ENCODE results near the gene LSM8.

DNA sequence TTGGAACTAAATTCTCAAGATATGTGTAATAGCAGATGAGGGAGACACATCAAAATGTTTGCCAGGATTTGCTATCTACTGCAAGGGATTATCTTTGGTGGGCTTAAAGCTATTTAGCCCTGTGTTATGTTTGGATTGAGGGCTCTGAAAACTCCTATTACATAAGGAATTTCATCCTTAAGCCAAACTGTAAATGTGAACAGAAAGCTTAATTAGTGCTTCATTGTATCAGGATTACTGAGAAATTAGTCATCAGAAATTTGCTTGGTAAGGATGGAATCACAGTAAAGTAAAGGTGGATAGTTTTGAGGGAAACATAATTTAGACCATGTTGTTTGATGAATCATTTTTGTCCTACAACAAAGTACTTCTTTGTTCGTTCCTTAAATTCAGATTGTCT lies 48.9 kb downstream of the LSM8 start:
- TF ChIP-seq POU2F2 (IDR thresholded peaks at IDR 0.05; ENCODE audit: low read depth, low read length) (no peak), POLR2A (IDR thresholded peaks at IDR 0.05; ENCODE audit: low read depth, low read length) (no peak), SPI1 (IDR thresholded peaks at IDR 0.05; ENCODE audit: low read depth, low read length) (no peak)
